Hepatocyte (in vitro differentiated cells): Measurements from ENCODE around the gene CEACAM19.

ENCODE experiments used
- CTCF ChIP-seq: fragments of 200-600 bp; sonication (generic); IDR thresholded peaks from 2 replicates; pipeline ENCODE4 v1.5.1; 2016; ENCODE audit warnings: antibody characterized with exemption, mild to moderate bottlenecking; ENCODE audit not compliant: poor library complexity
- EZH2 ChIP-seq: fragments of 200-600 bp; sonication (generic); IDR thresholded peaks from 2 replicates; pipeline ENCODE4 v1.6.1; 2016; ENCODE audit warnings: antibody characterized with exemption, mild to moderate bottlenecking, borderline replicate concordance
- EZH2phosphoT487 ChIP-seq: fragments of 200-600 bp; sonication (generic); IDR thresholded peaks from one replicate; pipeline ENCODE4 v1.6.1; 2018; ENCODE audit warnings: antibody characterized with exemption, mild to moderate bottlenecking, low read depth, moderate library complexity; ENCODE audit not compliant: unreplicated experiment, severe bottlenecking

GRCh38 chr19:44628793-44629192 lies 42.5 kb upstream of the CEACAM19 start:
- no peak for TF ChIP-seq CTCF
- no peak for TF ChIP-seq EZH2phosphoT487
- TF ChIP-seq EZH2 = no peak
